Neural cell (in vitro differentiated cells): ENCODE results near the gene NIFK. TPM values are rescaled to one million over a fixed set of nuclear protein-coding genes. Genes with fewer than 3 reads are reported as not detected.

ENCODE experiments used
- H2AFZ ChIP-seq: fragments of 200-600, 300-800 bp; sonication (generic), shearing (Covaris generic); 2 replicates; pipeline ENCODE4 v1.6.0; 2014; ENCODE audit warnings: low read depth, mild to moderate bottlenecking, antibody characterized with exemption, low read length, moderate library complexity
- H3F3A ChIP-seq: fragments of 200-600 bp; shearing (Covaris generic); 2 replicates; pipeline ENCODE4 v1.6.1; 2016; ENCODE audit warnings: mild to moderate bottlenecking, moderate library complexity, mixed read lengths, antibody characterized with exemption, low read length; ENCODE audit not compliant: insufficient read depth, poor library complexity, severe bottlenecking
- H3K27ac ChIP-seq: fragments of 200-600, 300-800 bp; sonication (generic), shearing (Covaris generic); 2 replicates; pipeline ENCODE4 v1.5.1; 2014; ENCODE audit warnings: mild to moderate bottlenecking, low read length, moderate library complexity
- H3K27me3 ChIP-seq: fragments of 300-800, 200-600 bp; sonication (generic), shearing (Covaris generic); 2 replicates; pipeline ENCODE4 v1.6.0; 2014; ENCODE audit warnings: mild to moderate bottlenecking, low read depth, low read length, moderate library complexity; ENCODE audit not compliant: insufficient read depth
- H3K36me3 ChIP-seq: fragments of 300-800, 200-600 bp; sonication (generic), shearing (Covaris generic); 2 replicates; pipeline ENCODE4 v1.5.1; 2014; ENCODE audit warnings: mild to moderate bottlenecking, antibody characterized with exemption, low read length, moderate library complexity; ENCODE audit not compliant: insufficient read depth
- H3K4me2 ChIP-seq: fragments of 300-800, 200-600 bp; sonication (generic), shearing (Covaris generic); 2 replicates; pipeline ENCODE4 v1.6.0; 2014; ENCODE audit warnings: mild to moderate bottlenecking, low read length
- H3K4me3 ChIP-seq: fragments of 300-800, 200-600 bp; sonication (generic), shearing (Covaris generic); 2 replicates; pipeline ENCODE4 v1.5.1; 2014; ENCODE audit warnings: mild to moderate bottlenecking, low read length, moderate library complexity
- H3K79me2 ChIP-seq: fragments of 200-600 bp; shearing (Covaris generic); replicated peaks from 2 replicates; pipeline ENCODE4 v1.6.0; 2014; ENCODE audit warnings: mild to moderate bottlenecking, low read length, moderate library complexity; ENCODE audit not compliant: insufficient read depth
- H3K9ac ChIP-seq: fragments of 300-800, 200-600 bp; sonication (generic), shearing (Covaris generic); 2 replicates; pipeline ENCODE4 v1.6.1; 2016; ENCODE audit warnings: mild to moderate bottlenecking, low read length, mixed read lengths
- H3K9me2 ChIP-seq: fragments of 200-600 bp; shearing (Covaris generic); 2 replicates; pipeline ENCODE4 v1.6.1; 2016; ENCODE audit warnings: mild to moderate bottlenecking, low read length, mixed read lengths; ENCODE audit not compliant: insufficient read depth
- H3K9me3 ChIP-seq: fragments of 200-600, 300-800 bp; sonication (generic), shearing (Covaris generic); 2 replicates; pipeline ENCODE4 v1.6.1; 2016; ENCODE audit warnings: mild to moderate bottlenecking, mixed run types, low read length, moderate library complexity, mixed read lengths
- H4K20me1 ChIP-seq: fragments of 200-600 bp; shearing (Covaris generic); 2 replicates; pipeline ENCODE4 v1.6.1; 2016; ENCODE audit warnings: mild to moderate bottlenecking, mixed run types; ENCODE audit not compliant: insufficient read depth
- EP300 ChIP-seq: fragments of 450-650 bp; conservative IDR thresholded peaks from 2 replicates; pipeline ENCODE4 v1.6.1; 2014; ENCODE audit warnings: antibody characterized with exemption, mild to moderate bottlenecking, moderate library complexity; ENCODE audit not compliant: poor library complexity, severe bottlenecking
- EZH2 ChIP-seq: fragments of 200-600, 300-800 bp; shearing (Covaris generic), sonication (generic); IDR thresholded peaks from 2 replicates; pipeline ENCODE4 v1.6.1; 2014; ENCODE audit warnings: antibody characterized with exemption, low read length, borderline replicate concordance, mild to moderate bottlenecking; ENCODE audit not compliant: insufficient read depth, poor library complexity, severe bottlenecking
- MXI1 ChIP-seq: fragments of 450-650 bp; conservative IDR thresholded peaks from 2 replicates; pipeline ENCODE4 v1.6.1; 2014; ENCODE audit warnings: antibody characterized with exemption, mild to moderate bottlenecking; ENCODE audit not compliant: poor library complexity, severe bottlenecking
- POLR2AphosphoS5 ChIP-seq: IDR thresholded peaks from 2 replicates; pipeline ENCODE4 v1.6.1; 2012
- RAD21 ChIP-seq: fragments of 450-650 bp; conservative IDR thresholded peaks from 2 replicates; pipeline ENCODE4 v1.6.1; 2014; ENCODE audit warnings: antibody characterized with exemption, mild to moderate bottlenecking, moderate library complexity
- SMC3 ChIP-seq: fragments of 450-650 bp; conservative IDR thresholded peaks from 2 replicates; pipeline ENCODE4 v1.6.1; 2014; ENCODE audit warnings: antibody characterized with exemption, mild to moderate bottlenecking, moderate library complexity; ENCODE audit not compliant: poor library complexity
- TAF1 ChIP-seq: IDR thresholded peaks from 2 replicates; pipeline ENCODE4 v1.6.1; 2012; ENCODE audit warnings: low read depth
- polyA plus RNA-seq: library from polyadenylated mRNA; depleted of rRNA; stranded (reverse); fragments of >200 nt; gene quantifications from 2 replicates; pipeline ENCODE4 v1.2.3, GENCODE V29; 2014
- TF ChIP-seq, protein P1 (sequence below): fragments of 450-650 bp; IDR thresholded peaks from 2 replicates; pipeline ENCODE4 v1.5.1; 2014; ENCODE audit warnings: antibody characterized with exemption, mild to moderate bottlenecking, moderate library complexity; ENCODE audit not compliant: poor library complexity, severe bottlenecking
- TF ChIP-seq, protein P2 (sequence below): IDR thresholded peaks from 2 replicates; pipeline ENCODE4 v1.6.1; 2012; ENCODE audit warnings: borderline replicate concordance

The NIFK gene
- polyA plus RNA-seq, 1 donor from 2014 or later = 60.9 TPM

DNA sequence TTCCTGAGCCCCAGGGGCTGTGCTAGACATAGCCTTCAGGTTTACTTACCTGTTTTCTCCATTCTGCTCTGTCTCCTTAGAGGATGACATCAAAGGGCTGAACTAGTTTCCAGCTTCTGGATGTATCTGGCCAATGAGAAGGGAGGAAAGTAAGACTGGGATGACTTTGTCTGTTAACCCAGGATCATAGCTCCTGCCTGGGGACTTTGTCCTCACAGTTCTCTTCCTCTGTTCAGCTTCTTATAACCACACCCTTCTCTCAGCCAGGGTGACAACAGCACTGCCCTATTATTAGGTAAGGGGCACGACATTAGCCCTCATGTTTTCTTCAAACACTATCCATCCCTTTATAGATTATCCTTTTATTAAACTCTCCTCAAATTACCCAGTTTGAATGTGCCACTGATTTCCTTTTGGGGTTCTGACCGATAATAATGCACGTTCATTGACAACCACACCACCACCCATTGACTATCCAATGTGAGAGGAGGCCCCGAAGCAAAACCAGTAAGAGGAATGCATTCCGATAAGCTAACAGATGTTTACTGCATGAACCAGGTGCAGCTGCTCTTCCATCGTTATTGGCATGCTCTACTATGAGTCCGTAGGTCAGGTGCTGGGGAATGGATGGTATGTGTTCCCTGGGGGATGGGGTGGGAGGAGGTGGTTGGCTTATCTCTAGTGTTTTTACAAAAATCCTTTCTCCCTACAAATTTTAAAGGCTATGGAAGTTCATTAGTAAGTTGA lies 42.2 kb upstream of the NIFK start:
- Histone ChIP-seq H3K27me3 (no peaks in the 10 kb centered on the region), H3K79me2 (no peaks in the 10 kb centered on the region), H2AFZ (no peak overlapping the region), H3K9me2 (no peaks in the 10 kb centered on the region), H3K9me3 (no peaks in the 10 kb centered on the region), H3K36me3 (no peaks in the 10 kb centered on the region), H3K27ac (no peak overlapping the region), H4K20me1 (no peaks in the 10 kb centered on the region), H3K4me3 (no peak overlapping the region), H3K9ac (no peak overlapping the region), H3K4me2 (no peak overlapping the region), H3F3A (no peaks in the 10 kb centered on the region)
- TF ChIP-seq EZH2 (no peak), TAF1 (no peak), RAD21 (no peak), MXI1 (no peak), POLR2AphosphoS5 (no peak), EP300 (no peak), SMC3 (no peak)
- TF ChIP-seq, protein P1, sequence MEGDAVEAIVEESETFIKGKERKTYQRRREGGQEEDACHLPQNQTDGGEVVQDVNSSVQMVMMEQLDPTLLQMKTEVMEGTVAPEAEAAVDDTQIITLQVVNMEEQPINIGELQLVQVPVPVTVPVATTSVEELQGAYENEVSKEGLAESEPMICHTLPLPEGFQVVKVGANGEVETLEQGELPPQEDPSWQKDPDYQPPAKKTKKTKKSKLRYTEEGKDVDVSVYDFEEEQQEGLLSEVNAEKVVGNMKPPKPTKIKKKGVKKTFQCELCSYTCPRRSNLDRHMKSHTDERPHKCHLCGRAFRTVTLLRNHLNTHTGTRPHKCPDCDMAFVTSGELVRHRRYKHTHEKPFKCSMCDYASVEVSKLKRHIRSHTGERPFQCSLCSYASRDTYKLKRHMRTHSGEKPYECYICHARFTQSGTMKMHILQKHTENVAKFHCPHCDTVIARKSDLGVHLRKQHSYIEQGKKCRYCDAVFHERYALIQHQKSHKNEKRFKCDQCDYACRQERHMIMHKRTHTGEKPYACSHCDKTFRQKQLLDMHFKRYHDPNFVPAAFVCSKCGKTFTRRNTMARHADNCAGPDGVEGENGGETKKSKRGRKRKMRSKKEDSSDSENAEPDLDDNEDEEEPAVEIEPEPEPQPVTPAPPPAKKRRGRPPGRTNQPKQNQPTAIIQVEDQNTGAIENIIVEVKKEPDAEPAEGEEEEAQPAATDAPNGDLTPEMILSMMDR = no peak
- TF ChIP-seq, protein P2, sequence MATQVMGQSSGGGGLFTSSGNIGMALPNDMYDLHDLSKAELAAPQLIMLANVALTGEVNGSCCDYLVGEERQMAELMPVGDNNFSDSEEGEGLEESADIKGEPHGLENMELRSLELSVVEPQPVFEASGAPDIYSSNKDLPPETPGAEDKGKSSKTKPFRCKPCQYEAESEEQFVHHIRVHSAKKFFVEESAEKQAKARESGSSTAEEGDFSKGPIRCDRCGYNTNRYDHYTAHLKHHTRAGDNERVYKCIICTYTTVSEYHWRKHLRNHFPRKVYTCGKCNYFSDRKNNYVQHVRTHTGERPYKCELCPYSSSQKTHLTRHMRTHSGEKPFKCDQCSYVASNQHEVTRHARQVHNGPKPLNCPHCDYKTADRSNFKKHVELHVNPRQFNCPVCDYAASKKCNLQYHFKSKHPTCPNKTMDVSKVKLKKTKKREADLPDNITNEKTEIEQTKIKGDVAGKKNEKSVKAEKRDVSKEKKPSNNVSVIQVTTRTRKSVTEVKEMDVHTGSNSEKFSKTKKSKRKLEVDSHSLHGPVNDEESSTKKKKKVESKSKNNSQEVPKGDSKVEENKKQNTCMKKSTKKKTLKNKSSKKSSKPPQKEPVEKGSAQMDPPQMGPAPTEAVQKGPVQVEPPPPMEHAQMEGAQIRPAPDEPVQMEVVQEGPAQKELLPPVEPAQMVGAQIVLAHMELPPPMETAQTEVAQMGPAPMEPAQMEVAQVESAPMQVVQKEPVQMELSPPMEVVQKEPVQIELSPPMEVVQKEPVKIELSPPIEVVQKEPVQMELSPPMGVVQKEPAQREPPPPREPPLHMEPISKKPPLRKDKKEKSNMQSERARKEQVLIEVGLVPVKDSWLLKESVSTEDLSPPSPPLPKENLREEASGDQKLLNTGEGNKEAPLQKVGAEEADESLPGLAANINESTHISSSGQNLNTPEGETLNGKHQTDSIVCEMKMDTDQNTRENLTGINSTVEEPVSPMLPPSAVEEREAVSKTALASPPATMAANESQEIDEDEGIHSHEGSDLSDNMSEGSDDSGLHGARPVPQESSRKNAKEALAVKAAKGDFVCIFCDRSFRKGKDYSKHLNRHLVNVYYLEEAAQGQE = no peak

DNA sequence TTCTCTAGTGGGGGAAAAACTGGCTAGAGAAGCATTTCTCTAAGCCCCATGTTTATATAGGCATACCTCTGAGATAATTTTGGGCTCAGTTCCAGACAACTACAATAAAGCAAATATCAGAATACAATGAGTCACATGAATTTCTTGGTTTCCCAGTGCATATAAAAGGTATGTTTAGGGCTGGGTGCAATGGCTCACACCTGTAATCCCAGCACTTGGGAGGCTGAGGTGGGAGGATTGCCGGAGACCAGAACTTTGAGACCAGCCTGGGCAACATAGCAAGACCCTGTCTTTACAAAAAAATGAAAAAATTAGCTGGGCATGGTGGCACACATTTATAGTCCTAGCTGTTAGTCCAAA lies 41.0 kb upstream of the NIFK start:
- H3K27ac ChIP-seq = no peak overlapping the region
- H3K9me2 ChIP-seq = no peaks in the 10 kb centered on the region
- H3K9ac ChIP-seq = no peak overlapping the region
- H3F3A ChIP-seq = no peaks in the 10 kb centered on the region
- no peak overlapping the region for H3K4me2 ChIP-seq
- no peak overlapping the region for H2AFZ ChIP-seq
- TF ChIP-seq MXI1 (no peak), EZH2 (no peak), EP300 (no peak), RAD21 (no peak), SMC3 (no peak)
- TF ChIP-seq, protein P1 = no peak
- TF ChIP-seq, protein P2 = no peak
- no peaks in the 10 kb centered on the region for H3K79me2 ChIP-seq
- H3K27me3 ChIP-seq = no peaks in the 10 kb centered on the region
- H3K4me3 ChIP-seq = no peak overlapping the region
- no peaks in the 10 kb centered on the region for H3K36me3 ChIP-seq
- H4K20me1 ChIP-seq = no peaks in the 10 kb centered on the region
- no peaks in the 10 kb centered on the region for H3K9me3 ChIP-seq
